Thyroid gland (tissue), 4 donors: ENCODE results near the gene SP100.

Experiments used
- POLR2A ChIP-seq, 2 donors: fragments of 450-650 bp; IDR thresholded peaks; one replicate each; pipeline ENCODE4 v1.6.1; 2017; ENCODE audit warnings: antibody characterized with exemption in 2 of 2, mild to moderate bottlenecking in 2 of 2, moderate library complexity in 1 of 2
- TF ChIP-seq, protein P1 (sequence below), 6 experiments: fragments of 200-600 bp in 3 of 6; fragments of 450-650 bp in 3 of 6; sonication (generic) in 3 of 6; IDR thresholded peaks; one replicate each; pipeline ENCODE4 v1.5.1; 2016 to 2019; ENCODE audit warnings: antibody characterized with exemption in 6 of 6, mild to moderate bottlenecking in 2 of 6, inconsistent platforms in 1 of 6, moderate library complexity in 1 of 6

GRCh38 chr2:230492107-230492506 is 76.1 kb downstream of the SP100 start:
- TF ChIP-seq, protein P1, sequence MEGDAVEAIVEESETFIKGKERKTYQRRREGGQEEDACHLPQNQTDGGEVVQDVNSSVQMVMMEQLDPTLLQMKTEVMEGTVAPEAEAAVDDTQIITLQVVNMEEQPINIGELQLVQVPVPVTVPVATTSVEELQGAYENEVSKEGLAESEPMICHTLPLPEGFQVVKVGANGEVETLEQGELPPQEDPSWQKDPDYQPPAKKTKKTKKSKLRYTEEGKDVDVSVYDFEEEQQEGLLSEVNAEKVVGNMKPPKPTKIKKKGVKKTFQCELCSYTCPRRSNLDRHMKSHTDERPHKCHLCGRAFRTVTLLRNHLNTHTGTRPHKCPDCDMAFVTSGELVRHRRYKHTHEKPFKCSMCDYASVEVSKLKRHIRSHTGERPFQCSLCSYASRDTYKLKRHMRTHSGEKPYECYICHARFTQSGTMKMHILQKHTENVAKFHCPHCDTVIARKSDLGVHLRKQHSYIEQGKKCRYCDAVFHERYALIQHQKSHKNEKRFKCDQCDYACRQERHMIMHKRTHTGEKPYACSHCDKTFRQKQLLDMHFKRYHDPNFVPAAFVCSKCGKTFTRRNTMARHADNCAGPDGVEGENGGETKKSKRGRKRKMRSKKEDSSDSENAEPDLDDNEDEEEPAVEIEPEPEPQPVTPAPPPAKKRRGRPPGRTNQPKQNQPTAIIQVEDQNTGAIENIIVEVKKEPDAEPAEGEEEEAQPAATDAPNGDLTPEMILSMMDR (IDR thresholded peaks at IDR 0.05), result no peak
- TF ChIP-seq POLR2A (IDR thresholded peaks at IDR 0.05), result no peak
